HepG2 (cell line): ENCODE data around the gene PTPRC.

Source experiments
- IRF2 ChIP-seq: IDR thresholded peaks from 2 replicates; pipeline ENCODE4 v1.6.1; 2018; ENCODE audit warnings: missing genetic modification reagents, missing compliant biosample characterization
- TF ChIP-seq, protein P1 (sequence below), 2 experiments: IDR thresholded peaks; 2 replicates each; pipeline ENCODE4 v1.6.1; 2011 to 2012; ENCODE audit warnings: low read length in 2 of 2, borderline replicate concordance in 1 of 2, low read depth in 1 of 2, mild to moderate bottlenecking in 1 of 2, moderate library complexity in 1 of 2

DNA sequence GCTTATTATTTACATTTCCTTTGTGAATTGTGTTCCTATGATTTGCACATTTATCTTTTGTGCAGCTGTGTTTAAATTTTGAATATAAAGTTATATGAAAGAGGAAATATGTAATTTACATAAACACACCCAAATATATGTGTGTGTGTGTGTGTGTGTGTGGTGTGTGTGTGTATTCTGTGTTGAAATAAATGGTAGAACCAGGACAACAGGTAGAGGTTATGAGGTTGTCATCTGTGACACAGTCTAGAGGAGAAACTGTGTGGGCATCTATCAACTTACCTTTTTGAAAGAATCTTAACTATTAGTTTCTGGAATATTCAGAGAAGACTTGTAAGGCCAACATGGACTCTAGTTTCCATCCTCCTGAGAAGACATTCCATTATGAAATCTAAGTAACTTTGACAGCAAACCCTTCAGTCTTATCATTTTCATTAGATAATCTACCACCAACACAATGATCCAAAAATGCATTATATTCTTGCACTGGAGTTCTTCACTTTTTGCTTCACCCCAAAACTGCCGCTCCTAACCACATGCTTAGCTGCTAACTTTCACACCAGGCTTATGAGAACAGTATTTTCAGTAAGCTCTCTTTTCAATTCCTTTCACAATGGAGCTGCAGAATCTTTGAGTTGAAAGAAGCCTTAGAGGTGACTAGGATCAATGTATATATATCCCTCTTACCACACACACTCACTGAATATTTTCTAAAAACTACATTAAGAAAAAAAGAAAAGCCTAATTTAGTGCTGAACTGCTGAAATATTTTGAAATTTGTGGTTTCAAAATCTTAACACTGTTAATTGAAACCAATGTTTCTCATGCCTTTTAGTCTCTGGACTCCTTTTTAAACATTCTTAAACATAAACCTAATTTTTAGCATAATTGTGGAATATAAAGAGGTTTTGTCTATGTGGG, 21.8 kb downstream of the PTPRC start:
- no peak for TF ChIP-seq IRF2 (CRISPR knock-in tag)
- TF ChIP-seq, protein P1, sequence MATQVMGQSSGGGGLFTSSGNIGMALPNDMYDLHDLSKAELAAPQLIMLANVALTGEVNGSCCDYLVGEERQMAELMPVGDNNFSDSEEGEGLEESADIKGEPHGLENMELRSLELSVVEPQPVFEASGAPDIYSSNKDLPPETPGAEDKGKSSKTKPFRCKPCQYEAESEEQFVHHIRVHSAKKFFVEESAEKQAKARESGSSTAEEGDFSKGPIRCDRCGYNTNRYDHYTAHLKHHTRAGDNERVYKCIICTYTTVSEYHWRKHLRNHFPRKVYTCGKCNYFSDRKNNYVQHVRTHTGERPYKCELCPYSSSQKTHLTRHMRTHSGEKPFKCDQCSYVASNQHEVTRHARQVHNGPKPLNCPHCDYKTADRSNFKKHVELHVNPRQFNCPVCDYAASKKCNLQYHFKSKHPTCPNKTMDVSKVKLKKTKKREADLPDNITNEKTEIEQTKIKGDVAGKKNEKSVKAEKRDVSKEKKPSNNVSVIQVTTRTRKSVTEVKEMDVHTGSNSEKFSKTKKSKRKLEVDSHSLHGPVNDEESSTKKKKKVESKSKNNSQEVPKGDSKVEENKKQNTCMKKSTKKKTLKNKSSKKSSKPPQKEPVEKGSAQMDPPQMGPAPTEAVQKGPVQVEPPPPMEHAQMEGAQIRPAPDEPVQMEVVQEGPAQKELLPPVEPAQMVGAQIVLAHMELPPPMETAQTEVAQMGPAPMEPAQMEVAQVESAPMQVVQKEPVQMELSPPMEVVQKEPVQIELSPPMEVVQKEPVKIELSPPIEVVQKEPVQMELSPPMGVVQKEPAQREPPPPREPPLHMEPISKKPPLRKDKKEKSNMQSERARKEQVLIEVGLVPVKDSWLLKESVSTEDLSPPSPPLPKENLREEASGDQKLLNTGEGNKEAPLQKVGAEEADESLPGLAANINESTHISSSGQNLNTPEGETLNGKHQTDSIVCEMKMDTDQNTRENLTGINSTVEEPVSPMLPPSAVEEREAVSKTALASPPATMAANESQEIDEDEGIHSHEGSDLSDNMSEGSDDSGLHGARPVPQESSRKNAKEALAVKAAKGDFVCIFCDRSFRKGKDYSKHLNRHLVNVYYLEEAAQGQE (IDR thresholded peaks at IDR 0.05; ENCODE audit: borderline replicate concordance in 1 of 2, low read depth in 1 of 2, low read length in 2 of 2): no peak
